Vagina (tissue), 2 donors: Measurements from ENCODE around the gene MYH7B. TPM values are rescaled to one million over a fixed set of nuclear protein-coding genes. Genes with fewer than 3 reads are reported as not detected.

Experiments used
- DNase-seq, 2 donors: peaks; one replicate each; pipeline ENCODE4 v3.0.0-alpha.2; 2017; ENCODE audit errors: extremely low spot score in 2 of 2
- H3K27ac ChIP-seq: fragments of 200-600 bp; sonication (generic); one replicate; pipeline ENCODE4 v1.5.1; 2019
- H3K27me3 ChIP-seq: fragments of 200-600 bp; sonication (generic); one replicate; pipeline ENCODE4 v1.5.1; 2019
- H3K36me3 ChIP-seq, 2 donors: fragments of 200-600 bp; sonication (generic); one replicate each; pipeline ENCODE4 v1.5.1; 2017 to 2019
- H3K4me1 ChIP-seq: fragments of 200-600 bp; sonication (generic); one replicate; pipeline ENCODE4 v1.5.1; 2019
- H3K4me3 ChIP-seq, 2 donors: fragments of 200-600 bp; sonication (generic); 1 replicate in 1 of 2; 2 replicates in 1 of 2; pipeline ENCODE4 v1.5.1; 2016 to 2019
- H3K9me3 ChIP-seq: fragments of 200-600 bp; sonication (generic); one replicate; pipeline ENCODE4 v1.5.1; 2019
- POLR2A ChIP-seq, 2 donors: fragments of 450-650 bp; IDR thresholded peaks; one replicate each; pipeline ENCODE4 v1.6.1; 2017; ENCODE audit warnings: antibody characterized with exemption in 2 of 2, mild to moderate bottlenecking in 2 of 2, moderate library complexity in 2 of 2
- POLR2AphosphoS5 ChIP-seq, 2 donors: sonication (generic); formaldehyde crosslinking; IDR thresholded peaks; one replicate each; pipeline ENCODE4 v1.9.0; 2017; ENCODE audit warnings: antibody characterized with exemption in 2 of 2, mild to moderate bottlenecking in 2 of 2, low read depth in 1 of 2; ENCODE audit not compliant: insufficient read depth in 1 of 2
- intact Hi-C: fragments of 100-400 bp; cut with DNase I; formaldehyde crosslinking; loops from one replicate; pipeline ENCODE4 v1.15.1; 2023
- total RNA-seq: library from RNA; depleted of rRNA; stranded (reverse); fragments of >200 nt; gene quantifications from one replicate; pipeline ENCODE4 v1.2.3, GENCODE V29; 2016
- TF ChIP-seq, protein P1 (sequence below), 3 experiments: fragments of 450-650 bp in 2 of 3; fragments of 200-600 bp in 1 of 3; sonication (generic) in 1 of 3; IDR thresholded peaks; one replicate each; pipeline ENCODE4 v1.5.1; 2017 to 2019; ENCODE audit warnings: antibody characterized with exemption in 3 of 3, mild to moderate bottlenecking in 2 of 3, moderate library complexity in 2 of 3

The MYH7B gene
- total RNA-seq, 1 donor from 2014 or later, result under 0.01 TPM

GRCh38 chr20:34925341-34925740 is 30.3 kb upstream of the MYH7B start:
- DNase-seq, result no peak
- intact Hi-C loops, result no loop called here
- H3K27ac ChIP-seq, result no peak overlapping the region
- TF ChIP-seq, protein P1, sequence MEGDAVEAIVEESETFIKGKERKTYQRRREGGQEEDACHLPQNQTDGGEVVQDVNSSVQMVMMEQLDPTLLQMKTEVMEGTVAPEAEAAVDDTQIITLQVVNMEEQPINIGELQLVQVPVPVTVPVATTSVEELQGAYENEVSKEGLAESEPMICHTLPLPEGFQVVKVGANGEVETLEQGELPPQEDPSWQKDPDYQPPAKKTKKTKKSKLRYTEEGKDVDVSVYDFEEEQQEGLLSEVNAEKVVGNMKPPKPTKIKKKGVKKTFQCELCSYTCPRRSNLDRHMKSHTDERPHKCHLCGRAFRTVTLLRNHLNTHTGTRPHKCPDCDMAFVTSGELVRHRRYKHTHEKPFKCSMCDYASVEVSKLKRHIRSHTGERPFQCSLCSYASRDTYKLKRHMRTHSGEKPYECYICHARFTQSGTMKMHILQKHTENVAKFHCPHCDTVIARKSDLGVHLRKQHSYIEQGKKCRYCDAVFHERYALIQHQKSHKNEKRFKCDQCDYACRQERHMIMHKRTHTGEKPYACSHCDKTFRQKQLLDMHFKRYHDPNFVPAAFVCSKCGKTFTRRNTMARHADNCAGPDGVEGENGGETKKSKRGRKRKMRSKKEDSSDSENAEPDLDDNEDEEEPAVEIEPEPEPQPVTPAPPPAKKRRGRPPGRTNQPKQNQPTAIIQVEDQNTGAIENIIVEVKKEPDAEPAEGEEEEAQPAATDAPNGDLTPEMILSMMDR (IDR thresholded peaks at IDR 0.05), result no peak
- TF ChIP-seq POLR2AphosphoS5 (IDR thresholded peaks at IDR 0.05; ENCODE audit: insufficient read depth in 1 of 2, low read depth in 1 of 2) (no peak), POLR2A (IDR thresholded peaks at IDR 0.05) (no peak)
- peaks cover 19% of the 10 kb centered on the region for H3K4me1 ChIP-seq
- H3K36me3 ChIP-seq, result peaks cover 0 to 28% of the 10 kb centered on the region in 2 donors
- H3K27me3 ChIP-seq, result no peaks in the 10 kb centered on the region
- no peaks in the 10 kb centered on the region for H3K9me3 ChIP-seq
- no peak overlapping the region for H3K4me3 ChIP-seq

DNA sequence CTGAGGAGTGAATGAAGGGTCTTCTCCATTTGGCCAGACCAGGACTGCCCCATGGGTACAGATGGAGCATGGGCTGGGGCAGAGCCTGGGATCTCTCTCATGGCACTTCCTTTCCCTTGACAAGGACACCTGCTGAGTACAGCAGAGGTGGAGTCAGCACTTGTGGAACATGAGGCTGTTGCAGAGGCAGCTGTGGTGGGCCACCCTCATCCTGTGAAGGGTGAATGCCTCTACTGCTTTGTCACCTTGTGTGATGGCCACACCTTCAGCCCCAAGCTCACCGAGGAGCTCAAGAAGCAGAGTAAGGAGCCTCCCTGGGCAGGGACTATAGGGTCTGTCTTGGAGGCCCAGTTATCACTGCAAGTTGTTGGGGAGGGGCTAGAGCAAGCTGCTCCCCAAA is 29.7 kb upstream of the MYH7B start:
- Histone ChIP-seq H3K4me3 (no peak overlapping the region), H3K27me3 (no peaks in the 10 kb centered on the region), H3K4me1 (peaks cover 19% of the 10 kb centered on the region), H3K36me3 (peaks cover 0 to 26% of the 10 kb centered on the region in 2 donors), H3K9me3 (no peaks in the 10 kb centered on the region), H3K27ac (no peak overlapping the region)
- TF ChIP-seq POLR2A (IDR thresholded peaks at IDR 0.05) (no peak), POLR2AphosphoS5 (IDR thresholded peaks at IDR 0.05; ENCODE audit: insufficient read depth in 1 of 2, low read depth in 1 of 2) (no peak)
- TF ChIP-seq, protein P1 (IDR thresholded peaks at IDR 0.05), result no peak
- DNase-seq, result no peak
- intact Hi-C loops, result no loop called here

- no peak overlapping the region for H3K4me3 ChIP-seq
- intact Hi-C loops, result no loop called here
- peaks cover 15% of the 10 kb centered on the region for H3K4me1 ChIP-seq
- peaks cover 0 to 21% of the 10 kb centered on the region in 2 donors for H3K36me3 ChIP-seq
- DNase-seq, result no peak
- H3K9me3 ChIP-seq, result no peaks in the 10 kb centered on the region
- TF ChIP-seq POLR2A (IDR thresholded peaks at IDR 0.05) (no peak), POLR2AphosphoS5 (IDR thresholded peaks at IDR 0.05; ENCODE audit: insufficient read depth in 1 of 2, low read depth in 1 of 2) (no peak)
- TF ChIP-seq, protein P1 (IDR thresholded peaks at IDR 0.05), result no peak
- no peaks in the 10 kb centered on the region for H3K27me3 ChIP-seq
- H3K27ac ChIP-seq, result no peak overlapping the region
Measured at GRCh38 chr20:34926581-34926980, 29.1 kb upstream of the MYH7B start.

DNA sequence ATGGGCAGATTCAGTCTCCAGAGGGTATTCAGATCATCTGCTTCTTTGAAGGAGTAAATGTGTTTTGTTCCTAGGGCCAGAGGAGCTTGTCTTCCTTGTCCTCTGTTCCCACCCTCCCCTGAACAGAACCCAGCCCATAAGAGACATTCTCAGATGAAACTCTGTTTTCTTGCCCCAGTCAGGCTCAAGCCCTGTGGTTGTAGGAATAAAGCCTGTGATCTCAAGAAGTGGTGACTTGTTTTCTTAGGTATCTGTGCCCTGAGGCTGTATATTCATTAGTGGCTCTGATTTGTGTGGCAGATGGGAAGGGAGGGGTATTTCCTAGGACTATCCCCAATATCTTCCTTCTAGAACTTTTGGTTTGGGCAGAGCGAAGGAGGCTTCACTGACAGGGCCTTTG is 27.9 kb upstream of the MYH7B start:
- Histone ChIP-seq H3K27ac (no peak overlapping the region), H3K36me3 (peaks cover 0 to 21% of the 10 kb centered on the region in 2 donors), H3K4me1 (peaks cover 3% of the 10 kb centered on the region), H3K9me3 (no peaks in the 10 kb centered on the region), H3K4me3 (no peak overlapping the region), H3K27me3 (no peaks in the 10 kb centered on the region)
- DNase-seq, result no peak
- intact Hi-C loops, result no loop called here
- TF ChIP-seq POLR2A (IDR thresholded peaks at IDR 0.05) (no peak), POLR2AphosphoS5 (IDR thresholded peaks at IDR 0.05; ENCODE audit: insufficient read depth in 1 of 2, low read depth in 1 of 2) (no peak)
- TF ChIP-seq, protein P1 (IDR thresholded peaks at IDR 0.05), result no peak

GRCh38 chr20:34928411-34928810 is 27.3 kb upstream of the MYH7B start:
- no peak for DNase-seq
- intact Hi-C loops, result no loop called here
- H3K9me3 ChIP-seq, result no peaks in the 10 kb centered on the region
- no peak overlapping the region for H3K27ac ChIP-seq
- no peaks in the 10 kb centered on the region for H3K27me3 ChIP-seq
- H3K4me3 ChIP-seq, result no peak overlapping the region
- H3K36me3 ChIP-seq, result peaks cover 0 to 21% of the 10 kb centered on the region in 2 donors
- no peaks in the 10 kb centered on the region for H3K4me1 ChIP-seq
- TF ChIP-seq POLR2AphosphoS5 (IDR thresholded peaks at IDR 0.05; ENCODE audit: insufficient read depth in 1 of 2, low read depth in 1 of 2) (no peak), POLR2A (IDR thresholded peaks at IDR 0.05) (no peak)
- TF ChIP-seq, protein P1 (IDR thresholded peaks at IDR 0.05), result no peak
